Effector memory CD8-positive, alpha-beta T cell (primary cell): ENCODE results near the gene ADAM23.
A peak's percentile ranks its signal among the peaks of the same experiment; 100 is the strongest.

Experiments
- ATAC-seq: fragments of 150-1000 bp; cut with Tn5 transposase; replicated peaks from 2 replicates; pipeline ENCODE4 v1.10.0; 2021; ENCODE audit warnings: mild to moderate bottlenecking, moderate library complexity
- DNase-seq, 3 experiments: peaks; one replicate each; pipeline ENCODE4 v3.0.0; 2021
- H3K27ac Mint-ChIP-seq, 2 donors: one replicate each; pipeline ENCODE4 v1.8.0; 2022; ENCODE audit warnings: mild to moderate bottlenecking in 2 of 2, mixed read lengths in 2 of 2, moderate library complexity in 2 of 2
- H3K27me3 Mint-ChIP-seq, 2 donors: one replicate each; pipeline ENCODE4 v1.8.0; 2022; ENCODE audit warnings: mixed read lengths in 2 of 2
- H3K36me3 Mint-ChIP-seq: one replicate; pipeline ENCODE4 v1.8.0; 2022; ENCODE audit warnings: mild to moderate bottlenecking, moderate library complexity, mixed read lengths; ENCODE audit not compliant: insufficient read depth
- H3K4me1 Mint-ChIP-seq, 2 donors: one replicate each; pipeline ENCODE4 v1.8.0; 2022; ENCODE audit warnings: low read depth in 2 of 2, mixed read lengths in 2 of 2
- H3K4me3 Mint-ChIP-seq, 2 donors: one replicate each; pipeline ENCODE4 v1.8.0; 2022; ENCODE audit warnings: mild to moderate bottlenecking in 2 of 2, mixed read lengths in 2 of 2, moderate library complexity in 2 of 2
- H3K9me3 Mint-ChIP-seq, 2 donors: one replicate each; pipeline ENCODE4 v1.8.0; 2022; ENCODE audit warnings: mixed read lengths in 2 of 2

The ADAM23 gene

GRCh38 chr2:206482633-206483032 lies 39.3 kb downstream of the ADAM23 start:
- no peaks in the 10 kb centered on the region for H3K36me3 Mint-ChIP-seq
- peaks cover 21 to 22% of the 10 kb centered on the region in 2 donors for H3K27me3 Mint-ChIP-seq
- H3K9me3 Mint-ChIP-seq, result peaks cover 3 to 8% of the 10 kb centered on the region in 2 donors
- DNase-seq (no peak), ATAC-seq (no peak)
- no peak overlapping the region for H3K4me3 Mint-ChIP-seq
- no peaks in the 10 kb centered on the region for H3K4me1 Mint-ChIP-seq
- no peak overlapping the region for H3K27ac Mint-ChIP-seq

DNA sequence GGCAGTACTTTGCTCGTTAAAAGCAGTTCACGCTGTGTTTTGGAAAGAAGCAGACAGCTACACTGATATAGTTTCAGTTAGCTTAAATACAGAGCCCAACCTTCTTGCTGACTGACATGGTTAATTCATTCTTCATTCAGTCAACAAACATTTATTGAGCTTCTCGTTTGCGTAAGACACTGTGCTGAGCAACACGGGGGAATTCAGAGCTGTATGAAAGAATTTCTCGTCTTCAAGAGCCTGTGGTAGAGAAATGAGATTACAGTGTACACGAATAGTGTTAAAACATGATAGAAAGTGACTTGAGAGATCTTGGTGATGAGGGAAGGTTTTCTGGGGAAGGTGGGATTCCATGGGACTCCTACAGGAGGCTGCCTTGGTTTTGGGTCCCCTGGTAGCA lies 44.7 kb downstream of the ADAM23 start:
- peaks cover 3 to 8% of the 10 kb centered on the region in 2 donors for H3K9me3 Mint-ChIP-seq
- H3K4me3 Mint-ChIP-seq, result no peak overlapping the region
- ATAC-seq (no peak), DNase-seq (no peak)
- H3K4me1 Mint-ChIP-seq, result no peaks in the 10 kb centered on the region
- H3K27ac Mint-ChIP-seq, result no peak overlapping the region
- H3K36me3 Mint-ChIP-seq, result no peaks in the 10 kb centered on the region
- peaks cover 12 to 21% of the 10 kb centered on the region in 2 donors for H3K27me3 Mint-ChIP-seq

- Mint-ChIP-seq H3K36me3 (no peaks in the 10 kb centered on the region), H3K9me3 (peaks cover 3 to 8% of the 10 kb centered on the region in 2 donors), H3K27ac (no peak overlapping the region), H3K27me3 (peaks cover 12 to 21% of the 10 kb centered on the region in 2 donors), H3K4me1 (no peaks in the 10 kb centered on the region), H3K4me3 (no peak overlapping the region)
- no peak for ATAC-seq
- DNase-seq, result no peak
Observed at GRCh38 chr2:206488623-206489022, 45.3 kb downstream of the ADAM23 start.

- DNase-seq (no peak), ATAC-seq (no peak)
- no peak overlapping the region for H3K27ac Mint-ChIP-seq
- peaks cover 3 to 5% of the 10 kb centered on the region in 2 donors for H3K9me3 Mint-ChIP-seq
- peaks cover 0 to 5% of the 10 kb centered on the region in 2 donors for H3K27me3 Mint-ChIP-seq
- no peaks in the 10 kb centered on the region for H3K36me3 Mint-ChIP-seq
- H3K4me3 Mint-ChIP-seq, result no peak overlapping the region
- no peaks in the 10 kb centered on the region for H3K4me1 Mint-ChIP-seq
Observed at GRCh38 chr2:206494061-206494460, 50.7 kb downstream of the ADAM23 start.

DNA sequence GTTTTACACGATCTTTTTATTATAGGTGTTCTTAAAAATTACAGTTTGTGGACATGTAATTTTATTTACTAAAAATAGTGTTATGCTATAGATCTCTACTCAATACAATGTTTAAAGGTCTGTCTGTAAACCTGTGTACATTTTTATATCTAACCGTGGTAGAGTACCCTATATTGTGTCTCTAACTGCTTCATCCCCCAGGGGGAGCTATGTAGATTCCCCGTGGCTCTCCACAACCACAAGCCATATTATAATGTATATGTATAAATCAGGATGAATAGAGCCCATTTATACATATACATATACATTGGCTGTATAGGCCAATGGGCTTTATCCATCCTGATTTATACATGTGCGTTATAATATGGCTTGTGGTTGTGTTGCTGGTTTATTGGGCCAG lies 59.4 kb downstream of the ADAM23 start:
- Mint-ChIP-seq H3K36me3 (no peaks in the 10 kb centered on the region), H3K4me1 (no peaks in the 10 kb centered on the region), H3K27ac (no peak overlapping the region), H3K27me3 (no peaks in the 10 kb centered on the region), H3K4me3 (no peak overlapping the region), H3K9me3 (no peaks in the 10 kb centered on the region)
- no peak for ATAC-seq
- no peak for DNase-seq

- peaks cover 16 to 28% of the 10 kb centered on the region in 2 donors for H3K27me3 Mint-ChIP-seq
- no peak overlapping the region for H3K4me3 Mint-ChIP-seq
- H3K9me3 Mint-ChIP-seq, result peaks cover 0 to 2% of the 10 kb centered on the region in 2 donors
- H3K27ac Mint-ChIP-seq, result no peak overlapping the region
- ATAC-seq (no peak), DNase-seq (no peak)
- no peaks in the 10 kb centered on the region for H3K4me1 Mint-ChIP-seq
- H3K36me3 Mint-ChIP-seq, result no peaks in the 10 kb centered on the region
Observed at GRCh38 chr2:206511283-206511682, 68.0 kb downstream of the ADAM23 start.

- no peaks in the 10 kb centered on the region for H3K36me3 Mint-ChIP-seq
- H3K4me3 Mint-ChIP-seq, result no peak overlapping the region
- ATAC-seq (no peak), DNase-seq (no peak)
- H3K27me3 Mint-ChIP-seq, result peaks cover 16 to 28% of the 10 kb centered on the region in 2 donors
- H3K27ac Mint-ChIP-seq, result no peak overlapping the region
- no peaks in the 10 kb centered on the region for H3K4me1 Mint-ChIP-seq
- H3K9me3 Mint-ChIP-seq, result peaks cover 0 to 2% of the 10 kb centered on the region in 2 donors
Observed at GRCh38 chr2:206512999-206513398, 69.7 kb downstream of the ADAM23 start.

- DNase-seq (no peak), ATAC-seq (no peak)
- Mint-ChIP-seq H3K4me3 (no peak overlapping the region), H3K27ac (no peak overlapping the region), H3K4me1 (no peaks in the 10 kb centered on the region), H3K9me3 (peaks cover 0 to 4% of the 10 kb centered on the region in 2 donors), H3K27me3 (peaks cover 18 to 28% of the 10 kb centered on the region in 2 donors), H3K36me3 (peaks cover 4% of the 10 kb centered on the region)
Observed at GRCh38 chr2:206515580-206515979, 72.2 kb downstream of the ADAM23 start.

- H3K4me3 Mint-ChIP-seq, result no peak overlapping the region
- no peak overlapping the region for H3K27ac Mint-ChIP-seq
- no peak for DNase-seq
- H3K36me3 Mint-ChIP-seq, result peaks cover 4% of the 10 kb centered on the region
- H3K9me3 Mint-ChIP-seq, result peaks cover 0 to 6% of the 10 kb centered on the region in 2 donors
- no peak for ATAC-seq
- no peaks in the 10 kb centered on the region for H3K4me1 Mint-ChIP-seq
- peaks cover 6 to 14% of the 10 kb centered on the region in 2 donors for H3K27me3 Mint-ChIP-seq
Observed at GRCh38 chr2:206518997-206519396, 75.7 kb downstream of the ADAM23 start.

DNA sequence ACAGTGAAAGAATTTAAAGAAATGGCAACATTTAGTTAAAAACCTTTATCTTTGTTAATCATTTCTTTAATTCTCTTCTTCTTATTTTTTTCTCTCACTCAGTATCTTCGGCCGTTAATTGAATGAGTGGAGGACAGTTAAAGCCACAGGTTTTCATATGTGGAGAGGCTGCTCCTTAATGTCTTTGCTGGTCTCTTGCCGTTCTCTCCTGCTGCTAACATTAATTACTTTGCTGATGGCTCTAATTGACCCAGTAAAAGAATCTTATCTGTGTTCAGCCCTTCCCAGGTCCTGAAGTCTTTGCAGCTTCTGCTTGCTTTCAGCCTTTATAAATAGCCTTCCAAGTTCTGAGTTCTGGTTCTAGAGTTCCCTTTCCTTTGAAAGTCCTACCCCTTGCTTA lies 77.1 kb downstream of the ADAM23 start:
- Mint-ChIP-seq H3K4me1 (no peaks in the 10 kb centered on the region), H3K4me3 (no peak overlapping the region), H3K36me3 (peaks cover 4% of the 10 kb centered on the region), H3K9me3 (peaks cover 0 to 4% of the 10 kb centered on the region in 2 donors), H3K27me3 (peaks cover 0 to 8% of the 10 kb centered on the region in 2 donors), H3K27ac (no peak overlapping the region)
- no peak for ATAC-seq
- no peak for DNase-seq

- no peak overlapping the region for H3K27ac Mint-ChIP-seq
- no peaks in the 10 kb centered on the region for H3K4me1 Mint-ChIP-seq
- peaks cover 0 to 8% of the 10 kb centered on the region in 2 donors for H3K27me3 Mint-ChIP-seq
- ATAC-seq, result no peak
- no peak overlapping the region for H3K4me3 Mint-ChIP-seq
- no peak for DNase-seq
- H3K36me3 Mint-ChIP-seq, result peaks cover 4% of the 10 kb centered on the region
- H3K9me3 Mint-ChIP-seq, result peaks cover 0 to 4% of the 10 kb centered on the region in 2 donors
Observed at GRCh38 chr2:206521115-206521514, 77.8 kb downstream of the ADAM23 start.

- Mint-ChIP-seq H3K9me3 (peaks cover 0 to 4% of the 10 kb centered on the region in 2 donors), H3K36me3 (peaks cover 4% of the 10 kb centered on the region), H3K27ac (no peak overlapping the region), H3K4me1 (no peaks in the 10 kb centered on the region), H3K4me3 (no peak overlapping the region), H3K27me3 (peaks cover 0 to 8% of the 10 kb centered on the region in 2 donors)
- no peak for DNase-seq
- no peak for ATAC-seq
Observed at GRCh38 chr2:206521612-206522011, 78.3 kb downstream of the ADAM23 start.

GRCh38 chr2:206526416-206526815 lies 83.1 kb downstream of the ADAM23 start:
- Mint-ChIP-seq H3K4me1 (peaks cover 0 to 3% of the 10 kb centered on the region in 2 donors), H3K9me3 (no peaks in the 10 kb centered on the region), H3K27ac (no peak overlapping the region), H3K27me3 (peaks cover 0 to 10% of the 10 kb centered on the region in 2 donors), H3K4me3 (no peak overlapping the region), H3K36me3 (no peaks in the 10 kb centered on the region)
- ATAC-seq, result no peak
- DNase-seq, result no peak

- H3K4me1 Mint-ChIP-seq, result peaks cover 0 to 3% of the 10 kb centered on the region in 2 donors
- H3K36me3 Mint-ChIP-seq, result no peaks in the 10 kb centered on the region
- DNase-seq (no peak), ATAC-seq (no peak)
- H3K27me3 Mint-ChIP-seq, result peaks cover 0 to 10% of the 10 kb centered on the region in 2 donors
- H3K27ac Mint-ChIP-seq, result no peak overlapping the region
- no peak overlapping the region for H3K4me3 Mint-ChIP-seq
- no peaks in the 10 kb centered on the region for H3K9me3 Mint-ChIP-seq
Observed at GRCh38 chr2:206527153-206527552, 83.8 kb downstream of the ADAM23 start.

- DNase-seq (no peak), ATAC-seq (peak; percentile 66)
- H3K9me3 Mint-ChIP-seq, result no peaks in the 10 kb centered on the region
- no peaks in the 10 kb centered on the region for H3K36me3 Mint-ChIP-seq
- H3K4me1 Mint-ChIP-seq, result peaks cover 0 to 3% of the 10 kb centered on the region in 2 donors
- H3K27me3 Mint-ChIP-seq, result peaks cover 9 to 23% of the 10 kb centered on the region in 2 donors
- H3K4me3 Mint-ChIP-seq, result no peak overlapping the region
- H3K27ac Mint-ChIP-seq, result no peak overlapping the region
Observed at GRCh38 chr2:206530727-206531126, 87.4 kb downstream of the ADAM23 start.
